ENCODE measurements around the gene NAPSA. TPM values are rescaled to one million over a fixed set of nuclear protein-coding genes. Genes with fewer than 3 reads are reported as not detected.

Gene NAPSA
- total and polyA plus RNA-seq, 2 of the 8 experiments (the other 6 are each of a cell fraction or from before 2014, with no cell fraction given), result 0.71 to 0.73 TPM

DNA sequence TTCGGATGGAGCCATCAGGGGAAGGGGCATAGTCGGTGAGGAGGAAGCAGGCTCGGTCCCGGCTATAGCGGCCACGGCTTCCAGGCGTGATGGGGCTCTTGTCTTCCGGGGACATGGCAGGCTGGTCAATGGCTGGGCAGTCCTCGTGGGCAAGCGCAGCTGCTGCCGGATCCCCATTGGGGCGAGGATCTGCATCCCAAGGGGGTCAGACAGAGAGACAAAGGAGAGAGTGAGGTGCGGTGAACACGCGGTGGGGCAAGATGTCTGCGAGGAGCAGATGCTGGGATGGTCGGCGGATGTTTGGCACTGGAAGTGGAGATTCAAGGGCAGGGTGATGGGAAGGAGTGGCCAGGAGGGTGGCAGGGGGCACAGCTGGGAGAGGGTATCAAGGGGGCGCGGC lies 44.8 kb downstream of the NAPSA start (continued):
- TF ChIP-seq, protein P1, sequence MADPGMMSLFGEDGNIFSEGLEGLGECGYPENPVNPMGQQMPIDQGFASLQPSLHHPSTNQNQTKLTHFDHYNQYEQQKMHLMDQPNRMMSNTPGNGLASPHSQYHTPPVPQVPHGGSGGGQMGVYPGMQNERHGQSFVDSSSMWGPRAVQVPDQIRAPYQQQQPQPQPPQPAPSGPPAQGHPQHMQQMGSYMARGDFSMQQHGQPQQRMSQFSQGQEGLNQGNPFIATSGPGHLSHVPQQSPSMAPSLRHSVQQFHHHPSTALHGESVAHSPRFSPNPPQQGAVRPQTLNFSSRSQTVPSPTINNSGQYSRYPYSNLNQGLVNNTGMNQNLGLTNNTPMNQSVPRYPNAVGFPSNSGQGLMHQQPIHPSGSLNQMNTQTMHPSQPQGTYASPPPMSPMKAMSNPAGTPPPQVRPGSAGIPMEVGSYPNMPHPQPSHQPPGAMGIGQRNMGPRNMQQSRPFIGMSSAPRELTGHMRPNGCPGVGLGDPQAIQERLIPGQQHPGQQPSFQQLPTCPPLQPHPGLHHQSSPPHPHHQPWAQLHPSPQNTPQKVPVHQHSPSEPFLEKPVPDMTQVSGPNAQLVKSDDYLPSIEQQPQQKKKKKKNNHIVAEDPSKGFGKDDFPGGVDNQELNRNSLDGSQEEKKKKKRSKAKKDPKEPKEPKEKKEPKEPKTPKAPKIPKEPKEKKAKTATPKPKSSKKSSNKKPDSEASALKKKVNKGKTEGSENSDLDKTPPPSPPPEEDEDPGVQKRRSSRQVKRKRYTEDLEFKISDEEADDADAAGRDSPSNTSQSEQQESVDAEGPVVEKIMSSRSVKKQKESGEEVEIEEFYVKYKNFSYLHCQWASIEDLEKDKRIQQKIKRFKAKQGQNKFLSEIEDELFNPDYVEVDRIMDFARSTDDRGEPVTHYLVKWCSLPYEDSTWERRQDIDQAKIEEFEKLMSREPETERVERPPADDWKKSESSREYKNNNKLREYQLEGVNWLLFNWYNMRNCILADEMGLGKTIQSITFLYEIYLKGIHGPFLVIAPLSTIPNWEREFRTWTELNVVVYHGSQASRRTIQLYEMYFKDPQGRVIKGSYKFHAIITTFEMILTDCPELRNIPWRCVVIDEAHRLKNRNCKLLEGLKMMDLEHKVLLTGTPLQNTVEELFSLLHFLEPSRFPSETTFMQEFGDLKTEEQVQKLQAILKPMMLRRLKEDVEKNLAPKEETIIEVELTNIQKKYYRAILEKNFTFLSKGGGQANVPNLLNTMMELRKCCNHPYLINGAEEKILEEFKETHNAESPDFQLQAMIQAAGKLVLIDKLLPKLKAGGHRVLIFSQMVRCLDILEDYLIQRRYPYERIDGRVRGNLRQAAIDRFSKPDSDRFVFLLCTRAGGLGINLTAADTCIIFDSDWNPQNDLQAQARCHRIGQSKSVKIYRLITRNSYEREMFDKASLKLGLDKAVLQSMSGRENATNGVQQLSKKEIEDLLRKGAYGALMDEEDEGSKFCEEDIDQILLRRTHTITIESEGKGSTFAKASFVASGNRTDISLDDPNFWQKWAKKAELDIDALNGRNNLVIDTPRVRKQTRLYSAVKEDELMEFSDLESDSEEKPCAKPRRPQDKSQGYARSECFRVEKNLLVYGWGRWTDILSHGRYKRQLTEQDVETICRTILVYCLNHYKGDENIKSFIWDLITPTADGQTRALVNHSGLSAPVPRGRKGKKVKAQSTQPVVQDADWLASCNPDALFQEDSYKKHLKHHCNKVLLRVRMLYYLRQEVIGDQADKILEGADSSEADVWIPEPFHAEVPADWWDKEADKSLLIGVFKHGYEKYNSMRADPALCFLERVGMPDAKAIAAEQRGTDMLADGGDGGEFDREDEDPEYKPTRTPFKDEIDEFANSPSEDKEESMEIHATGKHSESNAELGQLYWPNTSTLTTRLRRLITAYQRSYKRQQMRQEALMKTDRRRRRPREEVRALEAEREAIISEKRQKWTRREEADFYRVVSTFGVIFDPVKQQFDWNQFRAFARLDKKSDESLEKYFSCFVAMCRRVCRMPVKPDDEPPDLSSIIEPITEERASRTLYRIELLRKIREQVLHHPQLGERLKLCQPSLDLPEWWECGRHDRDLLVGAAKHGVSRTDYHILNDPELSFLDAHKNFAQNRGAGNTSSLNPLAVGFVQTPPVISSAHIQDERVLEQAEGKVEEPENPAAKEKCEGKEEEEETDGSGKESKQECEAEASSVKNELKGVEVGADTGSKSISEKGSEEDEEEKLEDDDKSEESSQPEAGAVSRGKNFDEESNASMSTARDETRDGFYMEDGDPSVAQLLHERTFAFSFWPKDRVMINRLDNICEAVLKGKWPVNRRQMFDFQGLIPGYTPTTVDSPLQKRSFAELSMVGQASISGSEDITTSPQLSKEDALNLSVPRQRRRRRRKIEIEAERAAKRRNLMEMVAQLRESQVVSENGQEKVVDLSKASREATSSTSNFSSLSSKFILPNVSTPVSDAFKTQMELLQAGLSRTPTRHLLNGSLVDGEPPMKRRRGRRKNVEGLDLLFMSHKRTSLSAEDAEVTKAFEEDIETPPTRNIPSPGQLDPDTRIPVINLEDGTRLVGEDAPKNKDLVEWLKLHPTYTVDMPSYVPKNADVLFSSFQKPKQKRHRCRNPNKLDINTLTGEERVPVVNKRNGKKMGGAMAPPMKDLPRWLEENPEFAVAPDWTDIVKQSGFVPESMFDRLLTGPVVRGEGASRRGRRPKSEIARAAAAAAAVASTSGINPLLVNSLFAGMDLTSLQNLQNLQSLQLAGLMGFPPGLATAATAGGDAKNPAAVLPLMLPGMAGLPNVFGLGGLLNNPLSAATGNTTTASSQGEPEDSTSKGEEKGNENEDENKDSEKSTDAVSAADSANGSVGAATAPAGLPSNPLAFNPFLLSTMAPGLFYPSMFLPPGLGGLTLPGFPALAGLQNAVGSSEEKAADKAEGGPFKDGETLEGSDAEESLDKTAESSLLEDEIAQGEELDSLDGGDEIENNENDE (IDR thresholded peaks at IDR 0.05; ENCODE audit: insufficient replicate concordance, low read length), result no peak
- TF ChIP-seq KDM5A (IDR thresholded peaks at IDR 0.05; ENCODE audit: low read length) (no peak), BACH1 (IDR thresholded peaks at IDR 0.05; ENCODE audit: low read length) (no peak), TBP (IDR thresholded peaks at IDR 0.05; ENCODE audit: low read depth, low read length) (no peak), YY1 (IDR thresholded peaks at IDR 0.05; ENCODE audit: low read depth, low read length) (no peak), TCF12 (IDR thresholded peaks at IDR 0.05; ENCODE audit: low read depth, low read length) (no peak), SRF (IDR thresholded peaks at IDR 0.05; ENCODE audit: low read depth, low read length) (no peak), JUN (IDR thresholded peaks at IDR 0.05; ENCODE audit: low read depth, low read length) (no peak), EGR1 (IDR thresholded peaks at IDR 0.05; ENCODE audit: borderline replicate concordance, low read depth, low read length) (no peak)

Data from H1 (cell line).